Endothelial cell of umbilical vein (primary cell): ENCODE data around the gene FBLN2. TPM values are rescaled to one million over a fixed set of nuclear protein-coding genes. Genes with fewer than 3 reads are reported as not detected.

Experiments
- BruUV-seq: library from RNA; stranded (reverse); fragments of 400-500 nt; replicated peaks from 2 replicates; lab custom pipeline; 2021; lab: Mats Ljungman, UMichigan
- CTCF ChIA-PET: fragments of 300-600, 350-600 bp; sonication (Branson Sonifier 250); formaldehyde crosslinking; loops from one replicate; lab custom pipeline; 2021; ENCODE audit warnings: antibody characterized with exemption, inconsistent platforms; lab: Charles Lee
- POLR2A ChIA-PET: fragments of 300-600, 350-600 bp; sonication (Branson Sonifier 250); formaldehyde crosslinking; loops from one replicate; lab custom pipeline; 2021; ENCODE audit warnings: antibody characterized with exemption, inconsistent platforms; lab: Charles Lee
- DNase-seq: peaks from one replicate; pipeline ENCODE4 v3.0.0-alpha.2; 2011; ENCODE audit warnings: low read depth, low spot score
- FAIRE-seq: peaks from 2 replicates; lab custom pipeline; 2011; peaks lifted over from hg19 to GRCh38; lab: Jason Lieb, UNC
- H2AFZ ChIP-seq: 2 replicates; pipeline ENCODE4 v1.6.0; 2012; ENCODE audit warnings: low read depth, low read length, control low read depth, inconsistent platforms
- H3K27ac ChIP-seq: 2 replicates; pipeline ENCODE4 v1.5.1; 2011; ENCODE audit warnings: low read depth, mild to moderate bottlenecking, control low read depth, low read length, moderate library complexity; ENCODE audit not compliant: insufficient read depth
- H3K27me3 ChIP-seq, 2 experiments: 2 replicates each; pipeline versions ENCODE4 v1.6.0 to v1.6.1; 2011; ENCODE audit warnings: low read length in 2 of 2, mixed read lengths in 1 of 2; ENCODE audit not compliant: control insufficient read depth in 2 of 2, insufficient read depth in 2 of 2
- H3K36me3 ChIP-seq, 2 experiments: 2 replicates in 1 of 2; 3 replicates in 1 of 2; pipeline ENCODE4 v1.5.1; 2011; ENCODE audit warnings: low read length in 2 of 2, mild to moderate bottlenecking in 1 of 2, moderate library complexity in 1 of 2; ENCODE audit not compliant: control insufficient read depth in 2 of 2, insufficient read depth in 2 of 2; ENCODE audit errors: extremely low read depth in 1 of 2
- H3K4me1 ChIP-seq: 3 replicates; pipeline ENCODE4 v1.5.1; 2011; ENCODE audit warnings: mild to moderate bottlenecking, low read length; ENCODE audit not compliant: control insufficient read depth, insufficient read depth; ENCODE audit errors: extremely low read depth
- H3K4me2 ChIP-seq: 2 replicates; pipeline ENCODE4 v1.6.1; 2011; ENCODE audit warnings: low read length, control low read depth, mixed read lengths; ENCODE audit not compliant: insufficient read depth
- H3K4me3 ChIP-seq, 3 experiments: fragments of 200-600 bp in 1 of 3; sonication (generic), shearing (Covaris generic) in 1 of 3; replicated peaks in 1 of 3; 2 replicates each; pipeline ENCODE4 v1.5.1; 2011 to 2016; ENCODE audit warnings: control low read depth in 3 of 3, low read length in 3 of 3, mild to moderate bottlenecking in 2 of 3, inconsistent platforms in 1 of 3, low read depth in 1 of 3, moderate library complexity in 1 of 3; ENCODE audit not compliant: insufficient read depth in 1 of 3
- H3K79me2 ChIP-seq: 2 replicates; pipeline ENCODE4 v1.6.0; 2012; ENCODE audit warnings: low read length, inconsistent platforms; ENCODE audit not compliant: control insufficient read depth, insufficient read depth
- H3K9ac ChIP-seq: replicated peaks from 2 replicates; pipeline ENCODE3; 2011; ENCODE audit warnings: low read length, control low read depth; ENCODE audit not compliant: insufficient read depth; ENCODE audit errors: extremely low read depth
- H3K9me1 ChIP-seq: replicated peaks from 3 replicates; pipeline ENCODE4 v1.6.0; 2011; ENCODE audit warnings: mild to moderate bottlenecking, low read length; ENCODE audit not compliant: control insufficient read depth, insufficient read depth; ENCODE audit errors: extremely low read depth
- H3K9me3 ChIP-seq: replicated peaks from 2 replicates; pipeline ENCODE4 v1.5.1; 2012; ENCODE audit warnings: low read length, inconsistent platforms; ENCODE audit not compliant: control insufficient read depth, insufficient read depth
- H4K20me1 ChIP-seq: replicated peaks from 2 replicates; pipeline ENCODE3; 2011; ENCODE audit warnings: mild to moderate bottlenecking, low read length; ENCODE audit not compliant: control insufficient read depth, insufficient read depth; ENCODE audit errors: extremely low read depth
- EZH2 ChIP-seq: IDR thresholded peaks from 2 replicates; pipeline ENCODE4 v1.6.1; 2012; ENCODE audit warnings: borderline replicate concordance, low read depth, mild to moderate bottlenecking, moderate library complexity, low read length, inconsistent platforms; ENCODE audit not compliant: severe bottlenecking
- FOS ChIP-seq: IDR thresholded peaks from 2 replicates; pipeline ENCODE4 v1.6.1; 2011; ENCODE audit warnings: mild to moderate bottlenecking, low read length, moderate library complexity, borderline replicate concordance; ENCODE audit not compliant: insufficient read depth
- GATA2 ChIP-seq: IDR thresholded peaks from 2 replicates; pipeline ENCODE4 v1.7.0; 2011; ENCODE audit warnings: low read depth, mild to moderate bottlenecking, moderate library complexity, mixed read lengths, low read length; ENCODE audit not compliant: insufficient read length, insufficient read depth
- JUN ChIP-seq: IDR thresholded peaks from 2 replicates; pipeline ENCODE4 v1.6.1; 2011; ENCODE audit warnings: borderline replicate concordance, low read depth; ENCODE audit not compliant: insufficient read length, insufficient read depth
- MYC ChIP-seq: IDR thresholded peaks from one replicate; pipeline ENCODE4 v1.6.1; 2011; ENCODE audit warnings: mild to moderate bottlenecking, low read depth, low read length
- POLR2A ChIP-seq: IDR thresholded peaks from 2 replicates; pipeline ENCODE4 v1.6.1; 2012; ENCODE audit warnings: low read depth, mild to moderate bottlenecking, control low read depth, low read length
- POLR2AphosphoS5 ChIP-seq: IDR thresholded peaks from 2 replicates; pipeline ENCODE4 v1.6.1; 2012; ENCODE audit warnings: low read depth, mild to moderate bottlenecking, control low read depth, low read length, moderate library complexity; ENCODE audit not compliant: insufficient read depth
- dilution Hi-C: fragments of 300-500 bp; cut with MboI; formaldehyde crosslinking; loops from one replicate; pipeline ENCODE4 v1.15.0; 2019; ENCODE audit warnings: low sequenced_read_pairs; ENCODE audit not compliant: extremely low pct_ligation_motif_present
- intact Hi-C: fragments of 100-400 bp; cut with micrococcal nuclease; formaldehyde crosslinking; loops from one replicate; pipeline ENCODE4 v1.10.0; 2022
- polyA plus RNA-seq, 4 experiments: library from polyadenylated mRNA; depleted of rRNA in 3 of 4; stranded (reverse) in 3 of 4; unstranded in 1 of 4; fragments of >200 nt; gene quantifications; 2 replicates each; pipeline versions ENCODE4 v1.2.1 to v1.2.3, GENCODE V29; 2011 to 2012; ENCODE audit warnings: missing spikeins in 1 of 4
- total RNA-seq: library from RNA; stranded (reverse); gene quantifications from 2 replicates; pipeline ENCODE4 v1.2.3, GENCODE V29; 2021
- TF ChIP-seq, protein P1 (sequence below): IDR thresholded peaks from 2 replicates; pipeline ENCODE4 v1.6.1; 2011; ENCODE audit not compliant: insufficient read depth, insufficient read length
- TF ChIP-seq, protein P2 (sequence below), 2 donors: IDR thresholded peaks; 1 replicate in 1 of 2; 2 replicates in 1 of 2; pipeline ENCODE4 v1.5.1; 2011; ENCODE audit warnings: low read length in 2 of 2, mild to moderate bottlenecking in 2 of 2, moderate library complexity in 2 of 2, control low read depth in 1 of 2, inconsistent platforms in 1 of 2, low read depth in 1 of 2; ENCODE audit not compliant: insufficient read depth in 1 of 2; ENCODE audit errors: extremely low read depth in 1 of 2

FBLN2 gene
- total and polyA plus RNA-seq, 2 donors (not counting 3 experiments of a cell fraction or from before 2014, with no cell fraction given) = 1.4 to 1.9 TPM

DNA sequence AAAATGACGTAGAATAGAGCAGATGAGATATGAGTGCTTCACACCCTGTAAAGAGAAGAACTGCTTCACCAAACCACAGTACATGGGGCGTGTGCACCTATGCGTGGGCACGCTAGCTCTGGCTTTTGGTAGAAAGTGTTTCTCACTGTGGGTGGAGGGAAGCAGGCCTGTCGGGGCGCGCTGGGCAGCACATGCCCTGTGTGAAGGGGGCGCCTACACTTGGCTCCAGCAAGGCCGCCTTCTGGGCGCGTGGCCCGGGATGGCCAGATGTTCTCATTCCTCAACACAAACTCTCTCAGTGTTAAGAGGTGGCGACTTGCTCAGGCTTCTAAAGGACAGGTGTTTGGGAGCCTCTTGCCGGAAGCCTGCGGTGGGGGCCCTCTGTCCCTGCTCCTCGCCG is 90.0 kb downstream of the FBLN2 start:
- no TSS peak for BruUV-seq
- no peak overlapping the region for H3K9ac ChIP-seq
- no peaks in the 10 kb centered on the region for H3K36me3 ChIP-seq
- FAIRE-seq (no peak), DNase-seq (no peak)
- intact Hi-C loops = no loop called here
- ChIA-PET POLR2A (no interaction called here), CTCF (interaction anchor here (1.7 kb wide), 1 partner anchor 9 kb away, joined by 11 read pairs; no protein-coding TSS in a partner anchor)
- no peaks in the 10 kb centered on the region for H4K20me1 ChIP-seq
- no peak overlapping the region for H3K27ac ChIP-seq
- H3K4me3 ChIP-seq = no peak overlapping the region
- no peak overlapping the region for H3K4me2 ChIP-seq
- H3K79me2 ChIP-seq = no peaks in the 10 kb centered on the region
- H3K4me1 ChIP-seq = no peaks in the 10 kb centered on the region
- H3K27me3 ChIP-seq = no peaks in the 10 kb centered on the region
- dilution Hi-C loops = no loop called here
- H3K9me3 ChIP-seq = no peaks in the 10 kb centered on the region
- no peak overlapping the region for H2AFZ ChIP-seq
- TF ChIP-seq, protein P1, sequence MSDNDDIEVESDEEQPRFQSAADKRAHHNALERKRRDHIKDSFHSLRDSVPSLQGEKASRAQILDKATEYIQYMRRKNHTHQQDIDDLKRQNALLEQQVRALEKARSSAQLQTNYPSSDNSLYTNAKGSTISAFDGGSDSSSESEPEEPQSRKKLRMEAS = no peak
- TF ChIP-seq JUN (no peak), EZH2 (no peak), POLR2A (no peak), POLR2AphosphoS5 (no peak), FOS (no peak), MYC (no peak), GATA2 (no peak)
- no peaks in the 10 kb centered on the region for H3K9me1 ChIP-seq

DNA sequence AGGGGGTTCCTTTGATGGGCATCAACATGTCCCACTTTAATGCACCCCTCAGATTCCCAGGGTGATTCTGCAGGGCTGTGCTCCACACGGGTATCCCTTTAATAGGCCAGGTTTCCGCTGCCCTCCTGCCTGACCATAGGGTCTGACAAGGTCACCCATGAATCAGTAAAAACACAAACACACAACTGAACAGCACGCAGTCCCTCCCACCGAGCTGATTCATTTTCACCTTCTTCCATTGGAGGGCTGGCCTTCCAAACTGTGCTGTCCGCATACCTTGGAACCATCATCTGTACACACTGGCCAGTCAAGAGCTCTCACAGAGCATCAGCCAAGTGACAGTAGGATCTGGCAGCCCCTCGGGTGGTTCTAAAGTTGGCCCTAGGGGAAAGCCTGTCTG is 93.7 kb downstream of the FBLN2 start:
- Histone ChIP-seq H3K79me2 (no peaks in the 10 kb centered on the region), H3K27me3 (peaks cover 3% of the 10 kb centered on the region in 2 experiments), H3K4me2 (no peak overlapping the region), H2AFZ (no peak overlapping the region), H3K9ac (no peak overlapping the region), H3K9me3 (no peaks in the 10 kb centered on the region), H3K4me1 (no peaks in the 10 kb centered on the region), H3K4me3 (no peak overlapping the region), H4K20me1 (no peaks in the 10 kb centered on the region), H3K9me1 (no peaks in the 10 kb centered on the region), H3K36me3 (no peaks in the 10 kb centered on the region), H3K27ac (no peak overlapping the region)
- POLR2A ChIA-PET = no interaction called here
- dilution Hi-C loops (no loop called here), intact Hi-C loops (no loop called here)
- DNase-seq (no peak), FAIRE-seq (no peak)
- no peak for TF ChIP-seq FOS
- TF ChIP-seq EZH2 = no peak
- no peak for TF ChIP-seq MYC
- TF ChIP-seq, protein P1 = no peak
- TF ChIP-seq POLR2A = no peak
- no peak for TF ChIP-seq GATA2
- no peak for TF ChIP-seq POLR2AphosphoS5
- TF ChIP-seq JUN = no peak
- TF ChIP-seq, protein P2, sequence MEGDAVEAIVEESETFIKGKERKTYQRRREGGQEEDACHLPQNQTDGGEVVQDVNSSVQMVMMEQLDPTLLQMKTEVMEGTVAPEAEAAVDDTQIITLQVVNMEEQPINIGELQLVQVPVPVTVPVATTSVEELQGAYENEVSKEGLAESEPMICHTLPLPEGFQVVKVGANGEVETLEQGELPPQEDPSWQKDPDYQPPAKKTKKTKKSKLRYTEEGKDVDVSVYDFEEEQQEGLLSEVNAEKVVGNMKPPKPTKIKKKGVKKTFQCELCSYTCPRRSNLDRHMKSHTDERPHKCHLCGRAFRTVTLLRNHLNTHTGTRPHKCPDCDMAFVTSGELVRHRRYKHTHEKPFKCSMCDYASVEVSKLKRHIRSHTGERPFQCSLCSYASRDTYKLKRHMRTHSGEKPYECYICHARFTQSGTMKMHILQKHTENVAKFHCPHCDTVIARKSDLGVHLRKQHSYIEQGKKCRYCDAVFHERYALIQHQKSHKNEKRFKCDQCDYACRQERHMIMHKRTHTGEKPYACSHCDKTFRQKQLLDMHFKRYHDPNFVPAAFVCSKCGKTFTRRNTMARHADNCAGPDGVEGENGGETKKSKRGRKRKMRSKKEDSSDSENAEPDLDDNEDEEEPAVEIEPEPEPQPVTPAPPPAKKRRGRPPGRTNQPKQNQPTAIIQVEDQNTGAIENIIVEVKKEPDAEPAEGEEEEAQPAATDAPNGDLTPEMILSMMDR (IDR thresholded peaks at IDR 0.05; ENCODE audit: extremely low read depth in 1 of 2, insufficient read depth in 1 of 2, low read depth in 1 of 2, low read length in 2 of 2) = no peak
- CTCF ChIA-PET = interaction anchor here (0.6 to 13.8 kb wide), 2 partner anchors 144 to 410 kb away, joined by 3 to 746 read pairs; no protein-coding TSS in a partner anchor
- no TSS peak for BruUV-seq
